Kidney capillary endothelial cell (primary cell): Measurements from ENCODE around the gene HBE1.
"Not testable (repeated sequence)": the region's sequence is repeated elsewhere in the genome, so short reads cannot be mapped to it uniquely, and the experiment has no call there.

ENCODE experiments used
- DNase-seq: peaks from one replicate; pipeline ENCODE4 v3.0.0-alpha.2; 2018; ENCODE audit warnings: low spot score

Gene HBE1

DNA sequence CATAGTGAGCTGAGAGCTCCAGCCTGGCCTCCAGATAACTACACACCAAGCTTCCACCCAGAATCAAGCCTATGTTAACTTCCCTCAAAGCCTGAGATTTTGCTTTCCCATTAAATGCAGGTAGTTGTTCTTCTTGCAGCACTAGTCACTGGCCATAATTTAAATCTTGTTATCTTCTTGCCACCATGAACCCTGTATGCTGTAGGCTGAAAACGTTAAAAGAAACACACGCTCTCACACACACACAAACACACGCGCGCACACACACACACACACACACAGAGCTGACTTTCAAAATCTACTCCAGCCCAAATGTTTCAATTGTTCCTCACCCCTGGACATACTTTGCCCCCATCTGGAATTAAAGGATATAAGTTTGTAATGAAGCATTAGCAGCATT is 16.3 kb downstream of the HBE1 start:
- not testable (repeated sequence) for DNase-seq

DNA sequence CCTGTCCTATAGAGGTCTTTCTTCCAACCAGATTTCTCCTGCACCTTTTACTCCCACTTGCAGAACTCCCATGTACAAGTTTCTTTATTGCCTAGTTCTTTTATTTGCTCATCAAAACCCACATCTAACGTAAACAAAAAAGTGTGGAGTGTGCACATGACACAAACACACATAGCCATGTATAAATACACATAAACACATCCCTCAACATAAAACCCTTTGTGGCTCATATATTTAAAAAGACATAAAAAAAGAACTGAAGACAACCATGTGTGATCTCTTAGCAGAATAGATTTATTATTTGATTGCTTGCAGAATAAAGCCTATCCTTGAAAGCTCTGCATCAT is 16.9 kb downstream of the HBE1 start:
- no peak for DNase-seq

DNA sequence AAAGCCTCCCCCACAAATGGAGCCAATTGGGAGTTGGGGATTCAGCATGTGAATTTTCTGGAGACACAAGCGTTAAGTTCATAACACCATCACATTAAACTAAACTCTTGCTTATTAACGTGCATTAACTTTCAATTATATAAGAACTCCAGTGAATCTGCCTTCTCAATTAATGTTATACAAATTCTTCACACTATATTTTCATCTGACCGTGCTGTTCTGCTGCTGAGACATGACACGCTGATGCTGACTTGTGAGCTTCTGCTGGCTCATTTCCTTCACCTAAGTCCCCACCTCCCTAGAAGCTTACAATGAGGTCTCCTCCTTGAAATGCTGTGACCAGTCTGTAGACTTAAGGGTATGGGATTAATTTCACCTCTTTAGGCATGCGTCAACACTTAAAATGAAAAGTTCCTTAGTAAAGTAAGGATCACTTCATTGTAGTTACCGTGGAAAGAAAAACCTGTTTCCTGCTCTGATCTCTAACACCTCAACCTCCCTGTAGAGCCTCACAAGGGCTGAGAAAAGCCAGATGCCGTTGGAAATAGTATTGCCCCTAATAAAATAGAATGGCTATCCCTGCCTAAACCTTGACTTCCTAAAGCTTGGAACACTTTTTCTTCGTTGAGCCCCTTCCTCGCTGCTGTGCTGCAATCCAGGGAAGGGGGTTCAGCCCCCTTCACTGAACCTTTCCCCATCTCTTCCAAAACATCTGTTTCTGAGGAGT is 17.4 kb downstream of the HBE1 start:
- no peak for DNase-seq

DNA sequence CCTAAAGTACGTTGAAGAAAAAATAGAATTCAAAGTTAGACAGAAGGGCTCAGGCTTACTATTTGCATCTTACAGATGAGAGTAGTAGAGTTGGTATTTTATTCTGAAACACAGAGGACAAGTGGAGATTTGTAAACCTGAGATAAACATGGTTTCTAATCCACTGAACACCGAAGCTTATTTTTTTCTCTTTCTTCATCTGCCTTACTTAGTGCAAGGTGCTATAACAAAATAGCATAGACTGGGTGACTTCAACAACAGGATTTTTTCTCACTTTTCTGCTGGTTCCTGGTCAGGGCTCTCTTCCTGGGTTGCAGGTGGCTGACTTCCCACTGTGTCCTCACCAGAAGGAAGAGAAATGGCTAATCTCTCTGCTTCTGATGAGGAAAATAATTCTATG is 18.0 kb downstream of the HBE1 start:
- no peak for DNase-seq

DNA sequence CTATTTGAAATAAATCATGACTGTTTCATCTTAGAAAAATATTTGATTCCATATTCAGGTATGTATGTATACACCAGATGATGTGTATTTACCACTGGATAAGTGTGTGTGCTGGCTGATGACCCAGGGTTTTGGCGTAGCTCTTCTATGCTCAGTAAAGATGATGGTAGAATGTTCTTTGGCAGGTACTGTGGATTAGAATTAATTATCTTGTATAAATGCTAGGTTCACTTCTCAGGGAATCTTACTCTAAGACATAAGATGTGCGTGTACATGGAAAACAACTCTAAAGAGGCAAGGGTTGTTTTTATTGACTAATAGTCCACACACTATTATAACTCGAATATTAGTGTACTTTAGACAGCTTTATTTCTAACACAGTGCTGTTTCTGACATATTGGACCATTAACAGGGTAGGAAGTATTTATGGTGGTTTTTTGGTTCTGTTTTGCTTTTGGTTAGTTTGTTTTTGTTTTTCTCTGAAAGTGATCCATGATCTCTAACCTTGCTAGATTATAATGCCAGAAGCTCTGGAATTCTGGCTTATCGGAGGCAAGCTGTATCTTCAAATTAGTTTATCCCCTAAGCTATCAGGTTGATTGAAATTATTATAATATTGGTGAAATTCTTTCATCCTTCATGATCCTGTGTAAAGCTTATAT is 19.1 kb downstream of the HBE1 start:
- no peak for DNase-seq

DNA sequence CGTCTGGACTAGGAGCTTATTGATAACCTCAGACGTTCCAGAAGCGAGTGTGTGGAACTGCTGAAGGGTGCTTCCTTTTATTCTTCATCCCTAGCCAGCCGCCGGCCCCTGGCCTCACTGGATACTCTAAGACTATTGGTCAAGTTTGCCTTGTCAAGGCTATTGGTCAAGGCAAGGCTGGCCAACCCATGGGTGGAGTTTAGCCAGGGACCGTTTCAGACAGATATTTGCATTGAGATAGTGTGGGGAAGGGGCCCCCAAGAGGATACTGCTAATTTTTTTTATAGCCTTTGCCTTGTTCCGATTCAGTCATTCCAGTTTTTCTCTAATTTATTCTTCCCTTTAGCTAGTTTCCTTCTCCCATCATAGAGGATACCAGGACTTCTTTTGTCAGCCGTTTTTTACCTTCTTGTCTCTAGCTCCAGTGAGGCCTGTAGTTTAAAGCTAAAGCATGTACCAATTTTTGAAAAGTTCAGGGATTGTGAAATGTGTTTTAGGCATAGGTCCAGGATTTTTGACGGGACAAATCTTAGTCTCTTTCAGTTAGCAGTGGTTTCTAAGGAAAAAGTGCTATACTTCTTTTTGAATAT is 19.8 kb downstream of the HBE1 start, which contains the start of gene HBG1:
Gene HBG1 (minus strand): TSS at position 51 of the 590 bp plus-strand sequence. CDS start 53 bp downstream, outside the sequence.
- not testable (repeated sequence) for DNase-seq

DNA sequence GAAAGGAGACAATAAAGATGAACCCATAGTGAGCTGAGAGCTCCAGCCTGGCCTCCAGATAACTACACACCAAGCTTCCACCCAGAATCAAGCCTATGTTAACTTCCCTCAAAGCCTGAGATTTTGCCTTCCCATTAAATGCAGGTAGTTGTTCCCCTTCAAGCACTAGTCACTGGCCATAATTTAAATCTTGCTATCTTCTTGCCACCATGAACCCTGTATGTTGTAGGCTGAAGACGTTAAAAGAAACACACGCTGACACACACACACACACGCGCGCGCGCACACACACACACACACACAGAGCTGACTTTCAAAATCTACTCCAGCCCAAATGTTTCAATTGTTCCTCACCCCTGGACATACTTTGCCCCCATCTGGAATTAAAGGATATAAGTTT is 21.2 kb downstream of the HBE1 start:
- not testable (repeated sequence) for DNase-seq

DNA sequence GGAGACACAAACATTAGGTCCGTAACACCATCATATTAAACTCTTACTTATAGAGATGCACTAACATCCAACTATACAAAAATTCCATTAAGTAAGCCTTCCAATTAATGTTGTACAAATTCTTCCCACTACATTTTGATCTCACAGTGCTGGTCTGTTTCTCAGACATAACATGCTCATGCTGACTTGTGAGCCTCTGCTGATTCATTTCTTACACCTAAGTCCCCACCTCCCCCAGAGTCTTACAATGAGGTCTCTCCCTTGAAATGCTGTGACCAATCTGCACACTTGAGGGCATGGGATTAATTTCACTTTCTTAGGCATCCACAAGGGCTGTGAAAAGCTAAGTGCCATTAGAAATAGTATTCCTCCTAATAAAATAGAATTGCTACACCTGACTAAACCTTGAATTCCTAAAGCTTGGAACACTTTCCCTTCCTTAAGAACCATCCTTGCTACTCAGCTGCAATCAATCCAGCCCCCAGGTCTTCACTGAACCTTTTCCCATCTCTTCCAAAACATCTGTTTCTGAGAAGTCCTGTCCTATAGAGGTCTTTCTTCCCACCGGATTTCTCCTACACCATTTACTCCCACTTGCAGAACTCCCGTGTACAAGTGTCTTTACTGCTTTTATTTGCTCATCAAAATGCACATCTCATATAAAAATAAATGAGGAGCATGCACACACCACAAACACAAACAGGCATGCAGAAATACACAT is 22.1 kb downstream of the HBE1 start:
- DNase-seq: no peak

DNA sequence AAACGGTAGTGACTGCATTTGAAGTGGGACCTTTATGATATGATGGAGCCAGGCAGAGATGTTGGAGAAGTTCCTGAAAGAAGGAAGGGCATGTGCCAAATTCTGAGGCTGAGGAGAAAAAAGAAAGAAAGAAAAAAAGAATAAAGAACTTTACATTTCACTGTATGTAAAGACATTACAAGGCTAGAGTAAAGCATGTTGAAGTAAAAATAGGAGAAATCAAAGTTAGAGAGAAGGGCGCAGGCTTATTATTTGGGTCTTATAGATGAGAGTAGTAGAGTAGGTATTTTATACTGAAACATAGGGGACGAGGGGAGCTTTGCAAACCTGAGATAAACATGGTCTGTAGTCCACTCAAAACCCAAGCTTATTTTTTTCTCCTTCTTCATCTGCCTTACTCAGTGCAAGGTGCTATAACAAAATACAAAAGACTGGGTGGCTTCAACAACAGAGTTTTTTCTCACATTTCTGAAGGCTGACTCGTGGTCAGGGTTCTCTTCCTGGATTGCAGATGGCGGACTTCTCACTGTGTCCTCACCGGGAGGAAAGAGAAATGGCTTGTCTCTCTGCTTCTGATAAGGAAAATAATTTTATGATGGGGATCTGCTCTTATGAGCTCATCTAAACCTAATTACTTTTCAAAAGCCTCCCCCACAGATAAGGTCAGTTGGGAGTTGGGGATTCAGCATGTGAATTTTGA is 22.8 kb downstream of the HBE1 start:
- no peak for DNase-seq

DNA sequence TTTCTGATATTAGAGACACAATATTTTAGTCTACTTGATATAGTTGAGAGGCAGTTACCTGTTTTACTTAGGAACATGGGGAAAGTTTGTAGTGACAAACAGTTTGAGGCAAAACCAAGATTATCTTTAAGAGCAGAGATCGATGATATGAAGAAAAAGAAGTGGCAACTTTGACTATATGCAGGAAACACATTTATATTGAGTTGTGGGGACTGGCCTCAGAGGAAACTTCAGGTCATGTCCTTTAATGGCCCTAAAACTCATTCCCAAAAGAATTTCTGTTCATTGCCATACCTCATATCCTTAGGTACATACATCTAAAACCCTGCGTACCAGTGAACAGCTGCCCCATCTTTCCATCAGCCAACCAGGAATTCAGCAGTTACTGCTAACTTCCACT is 24.6 kb downstream of the HBE1 start:
- no peak for DNase-seq

DNA sequence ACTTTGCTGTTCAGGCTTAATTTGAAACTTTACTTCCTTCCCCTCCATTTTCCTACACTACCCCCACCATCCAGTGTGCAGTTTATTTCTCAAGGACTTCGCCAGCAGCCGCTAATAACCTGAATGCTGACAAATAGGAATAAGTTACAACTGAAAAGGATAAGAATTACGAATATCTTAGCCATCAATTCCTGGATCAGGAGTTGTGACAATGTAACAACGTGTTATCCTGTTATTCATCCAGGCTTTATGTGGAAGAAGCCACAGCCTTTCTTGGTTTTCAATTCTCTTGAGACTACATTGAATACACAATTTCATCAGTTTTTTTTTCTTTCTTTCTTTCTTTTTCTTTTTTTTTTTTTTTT is 25.9 kb downstream of the HBE1 start:
- no peak for DNase-seq

DNA sequence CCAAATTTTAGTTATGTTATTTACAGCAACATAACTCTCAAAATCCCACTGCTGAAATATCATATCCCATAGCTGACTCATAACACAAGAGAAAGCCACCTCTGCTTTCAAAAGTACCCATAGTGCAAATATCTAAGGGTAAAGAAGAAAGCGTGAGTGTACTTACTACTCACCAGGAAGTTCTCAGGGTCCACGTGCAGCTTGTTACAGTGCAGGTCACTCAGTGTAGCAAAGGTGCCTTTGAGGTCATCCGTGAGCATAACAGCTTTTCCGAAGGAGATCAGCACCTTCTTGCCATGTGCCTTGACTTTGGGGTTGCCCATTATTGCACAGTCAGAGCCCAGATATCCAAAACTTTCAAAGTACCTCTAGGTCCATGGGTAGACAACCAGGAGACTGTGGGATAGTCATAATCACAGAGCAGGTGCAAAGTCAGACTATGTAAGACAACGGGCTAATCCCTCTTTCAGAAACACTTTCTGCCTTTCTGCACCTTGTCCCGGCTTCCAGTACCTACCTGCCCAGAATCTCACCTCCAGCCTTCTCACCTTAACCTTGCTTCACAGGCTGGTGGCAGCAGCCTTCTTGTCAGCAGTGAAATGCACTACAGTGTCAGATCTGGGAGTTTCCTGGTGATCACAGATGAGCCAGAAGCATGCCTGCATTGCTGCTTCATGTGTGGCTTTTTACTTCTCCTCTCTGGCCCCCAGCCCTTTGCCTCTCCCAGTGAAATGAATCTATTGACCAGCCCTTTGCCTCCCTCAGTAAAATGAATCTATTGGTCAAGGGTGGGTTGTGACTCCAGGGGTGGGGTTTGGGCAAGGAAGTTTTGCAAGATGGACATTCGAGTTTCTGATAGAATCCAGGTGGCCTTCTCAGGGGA is 26.6 kb downstream of the HBE1 start:
- no peak for DNase-seq

DNA sequence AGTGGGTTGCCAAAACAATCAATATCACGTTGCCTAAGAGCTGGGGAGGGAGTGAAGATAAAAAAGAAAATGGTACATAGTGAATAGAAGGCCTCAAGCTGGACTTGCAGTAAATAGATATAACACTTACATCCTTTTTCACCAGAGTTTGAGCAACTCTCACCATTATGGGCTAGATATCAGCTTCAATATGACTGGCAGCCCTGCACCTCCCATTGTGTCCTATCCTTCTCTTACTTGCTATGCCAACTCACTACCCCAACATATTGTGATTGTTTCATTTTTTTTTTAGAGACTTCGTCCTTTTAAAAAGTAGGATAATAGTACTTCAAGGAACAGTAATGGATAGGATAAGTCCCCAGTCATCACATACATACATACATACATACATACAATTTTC is 27.5 kb downstream of the HBE1 start:
- DNase-seq: no peak

DNA sequence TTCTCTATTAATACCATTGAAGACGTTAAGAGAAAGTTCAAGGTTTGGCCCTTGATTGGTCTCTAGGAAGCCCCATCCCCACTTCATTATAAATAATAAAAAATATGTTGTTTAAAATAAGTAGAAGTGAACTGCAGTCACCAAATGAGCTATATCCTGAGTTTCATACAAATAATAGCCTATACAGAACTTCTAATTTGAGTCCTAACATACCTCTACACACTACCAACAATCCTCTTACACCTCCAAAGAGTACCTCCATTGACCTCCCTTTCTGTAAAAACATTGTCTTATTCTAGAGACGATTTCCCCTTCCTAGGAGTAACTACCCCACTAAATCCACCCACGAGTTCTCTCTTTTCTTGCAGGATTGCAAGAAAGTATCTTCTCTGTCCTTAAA is 28.3 kb downstream of the HBE1 start:
- no peak for DNase-seq

DNA sequence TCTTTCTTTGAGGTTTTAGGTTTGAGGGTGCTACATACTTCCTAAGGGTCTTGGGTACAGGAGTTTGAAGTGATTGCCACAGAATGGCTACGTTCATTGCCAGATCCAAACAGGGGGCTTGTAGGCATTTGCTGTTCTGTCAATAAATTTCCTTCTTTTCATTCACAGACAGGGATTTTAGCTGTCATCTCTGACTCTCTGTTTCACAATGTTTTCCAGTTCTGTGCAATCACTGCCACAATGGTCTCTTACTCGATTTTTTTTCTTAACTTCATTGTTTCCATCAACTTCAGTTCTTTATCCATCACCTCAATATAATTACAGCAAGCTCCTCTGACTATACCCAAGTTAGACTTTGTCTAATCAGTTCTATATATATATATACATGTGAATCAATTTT is 29.3 kb downstream of the HBE1 start:
- DNase-seq: no peak

DNA sequence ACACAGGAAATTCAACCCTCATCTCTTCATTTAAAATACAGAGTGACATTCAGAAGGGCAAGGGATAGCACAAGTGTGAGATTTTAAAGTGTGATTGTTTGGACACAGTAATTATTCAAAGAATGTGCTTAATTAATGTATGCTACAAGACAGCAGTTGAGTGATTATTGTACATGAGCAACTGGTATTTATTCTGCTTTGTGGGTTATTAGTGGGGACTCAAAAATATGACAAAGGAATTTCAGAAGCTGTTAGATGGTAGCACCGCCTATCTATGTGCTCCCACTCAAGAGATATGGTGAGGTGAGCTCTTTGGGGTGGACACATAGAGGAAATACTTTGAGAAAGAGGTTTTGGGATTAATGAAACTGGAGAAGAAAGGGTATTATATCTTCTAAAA is 29.7 kb downstream of the HBE1 start:
- DNase-seq: no peak

DNA sequence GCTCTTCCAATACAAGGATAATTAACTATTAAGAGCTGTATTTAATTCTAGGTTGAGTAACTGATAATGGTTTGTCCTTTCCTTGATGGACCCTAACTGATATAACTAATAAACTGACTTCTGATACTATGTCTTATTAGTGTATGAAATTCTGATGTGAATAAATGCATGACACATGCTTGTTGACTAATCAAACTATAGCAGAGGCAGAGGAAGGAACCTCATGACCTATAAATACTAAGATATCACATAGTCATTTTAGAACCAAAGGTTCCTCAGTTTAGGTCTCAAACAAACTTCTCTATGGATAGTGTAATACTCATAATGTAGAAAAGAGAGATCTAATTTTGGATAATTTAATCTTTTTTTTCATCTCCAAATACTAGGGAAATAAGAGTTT is 30.7 kb downstream of the HBE1 start:
- DNase-seq: no peak

DNA sequence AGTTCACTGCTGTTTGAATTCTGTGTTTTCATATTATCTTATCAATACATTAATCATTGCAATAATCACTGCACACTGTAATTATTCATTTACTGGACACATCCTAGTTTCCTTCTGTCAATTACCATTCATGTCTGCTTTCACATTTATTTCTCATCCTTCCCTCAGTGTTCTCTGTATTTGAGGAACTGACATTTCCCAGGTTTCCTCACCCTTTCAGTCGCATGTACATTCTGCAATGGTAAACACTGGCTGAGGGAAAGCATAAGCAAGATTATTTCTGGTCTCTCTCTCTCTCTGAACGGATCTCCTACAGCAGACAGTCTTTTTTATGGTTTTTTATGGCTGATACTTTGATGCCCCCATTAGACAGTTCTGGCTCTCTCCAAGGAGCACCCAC is 31.3 kb downstream of the HBE1 start:
- no peak for DNase-seq

DNA sequence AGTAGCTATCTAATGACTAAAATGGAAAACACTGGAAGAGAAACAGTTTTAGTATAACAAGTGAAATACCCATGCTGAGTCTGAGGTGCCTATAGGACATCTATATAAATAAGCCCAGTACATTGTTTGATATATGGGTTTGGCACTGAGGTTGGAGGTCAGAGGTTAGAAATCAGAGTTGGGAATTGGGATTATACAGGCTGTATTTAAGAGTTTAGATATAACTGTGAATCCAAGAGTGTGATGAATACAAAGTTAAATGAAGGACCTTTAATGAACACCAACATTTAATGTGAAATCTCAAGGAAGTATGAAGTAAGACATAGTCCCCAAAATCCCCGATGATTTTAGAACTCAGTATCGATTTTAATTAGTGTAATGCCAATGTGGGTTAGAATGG is 32.3 kb downstream of the HBE1 start:
- DNase-seq: no peak

DNA sequence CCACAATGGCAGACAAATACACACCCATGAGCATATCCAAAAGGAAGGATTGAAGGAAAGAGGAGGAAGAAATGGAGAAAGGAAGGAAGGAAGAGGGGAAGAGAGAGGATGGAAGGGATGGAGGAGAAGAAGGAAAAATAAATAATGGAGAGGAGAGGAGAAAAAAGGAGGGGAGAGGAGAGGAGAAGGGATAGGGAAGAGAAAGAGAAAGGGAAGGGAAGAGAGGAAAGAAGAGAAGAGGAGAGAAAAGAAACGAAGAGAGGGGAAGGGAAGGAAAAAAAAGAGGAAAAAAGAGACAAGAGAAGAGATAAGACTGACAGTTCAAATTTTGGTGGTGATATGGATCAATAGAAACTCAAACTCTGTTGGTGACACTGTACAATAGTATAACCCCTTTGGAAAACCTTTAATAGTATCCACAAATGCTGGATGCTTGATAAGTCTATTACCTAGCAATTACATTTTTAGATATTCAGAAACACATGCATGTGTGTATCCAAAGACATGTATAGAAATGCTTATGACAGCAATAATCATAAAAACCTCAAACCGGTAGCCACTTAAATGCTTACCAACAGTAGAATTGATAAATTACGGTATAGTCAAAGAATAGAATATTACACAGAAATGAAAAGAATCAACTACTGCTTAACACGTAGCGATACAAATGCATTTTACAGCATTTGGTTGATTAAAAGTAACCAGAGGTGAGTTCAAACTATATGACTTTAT is 34.2 kb downstream of the HBE1 start:
- no peak for DNase-seq

DNA sequence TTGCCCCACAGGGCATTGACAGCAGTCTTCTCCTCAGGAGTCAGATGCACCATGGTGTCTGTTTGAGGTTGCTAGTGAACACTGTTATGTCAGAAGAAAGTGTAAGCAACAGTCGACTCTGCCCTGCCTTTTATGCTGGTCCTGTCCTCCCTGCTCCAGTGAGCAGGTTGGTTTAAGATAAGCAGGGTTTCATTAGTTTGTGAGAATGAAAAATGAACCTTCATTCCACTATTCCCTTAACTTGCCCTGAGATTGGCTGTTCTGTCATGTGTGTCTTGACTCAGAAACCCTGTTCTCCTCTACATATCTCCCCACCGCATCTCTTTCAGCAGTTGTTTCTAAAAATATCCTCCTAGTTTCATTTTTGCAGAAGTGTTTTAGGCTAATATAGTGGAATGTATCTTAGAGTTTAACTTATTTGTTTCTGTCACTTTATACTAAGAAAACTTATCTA is 35.3 kb downstream of the HBE1 start, which contains the start of gene HBD:
Gene HBD (minus strand): TSS at position 103 of the 454 bp plus-strand sequence. CDS start 50 bp downstream, at position 53.
- no peak for DNase-seq
